Nucleus accumbens (tissue), 56 donors: ENCODE measurements around the gene TMOD1.
"Not testable (repeated sequence)": the region's sequence is repeated elsewhere in the genome, so short reads cannot be mapped to it uniquely, and the experiment has no call there.

ENCODE experiments used
- DNase-seq, 56 donors: peaks; one replicate each; lab custom pipeline; 2025; lab: John Stamatoyannopoulos, UW

TMOD1 gene

DNA sequence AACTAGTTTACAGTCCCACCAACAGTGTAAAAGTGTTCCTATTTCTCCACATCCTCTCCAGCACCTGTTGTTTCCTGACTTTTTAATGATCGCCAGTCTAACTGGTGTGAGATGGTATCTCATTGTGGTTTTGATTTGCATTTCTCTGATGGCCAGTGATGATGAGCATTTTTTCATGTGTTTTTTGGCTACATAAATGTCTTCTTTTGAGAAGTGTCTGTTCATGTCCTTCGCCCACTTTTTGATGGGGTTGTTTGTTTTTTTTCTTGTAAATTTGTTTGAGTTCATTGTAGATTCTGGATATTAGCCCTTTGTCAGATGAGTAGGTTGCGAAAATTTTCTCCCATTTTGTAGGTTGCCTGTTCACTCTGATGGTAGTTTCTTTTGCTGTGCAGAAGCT lies 80.1 kb downstream of the TMOD1 start:
- DNase-seq = not testable (repeated sequence)

DNA sequence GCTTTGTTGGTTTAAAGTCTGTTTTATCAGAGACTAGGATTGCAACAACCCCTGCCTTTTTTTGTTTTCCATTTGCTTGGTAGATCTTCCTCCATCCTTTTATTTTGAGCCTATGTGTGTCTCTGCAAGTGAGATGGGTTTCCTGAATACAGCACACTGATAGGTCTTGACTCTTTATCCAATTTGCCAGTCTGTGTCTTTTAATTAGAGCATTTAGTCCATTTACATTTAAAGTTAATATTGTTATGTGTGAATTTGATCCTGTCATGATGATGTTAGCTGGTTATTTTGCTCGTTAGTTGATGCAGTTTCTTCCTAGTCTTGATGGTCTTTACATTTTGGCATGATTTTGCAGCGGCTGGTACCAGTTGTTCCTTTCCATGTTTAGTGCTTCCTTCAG lies 83.3 kb downstream of the TMOD1 start:
- not testable (repeated sequence) for DNase-seq

GRCh38 chr9:97586909-97587308 lies 85.4 kb downstream of the TMOD1 start:
- DNase-seq = not testable (repeated sequence)

- DNase-seq = no peak
These were observed 90.1 kb downstream of the TMOD1 start for GRCh38 chr9:97591535-97591934.

DNA sequence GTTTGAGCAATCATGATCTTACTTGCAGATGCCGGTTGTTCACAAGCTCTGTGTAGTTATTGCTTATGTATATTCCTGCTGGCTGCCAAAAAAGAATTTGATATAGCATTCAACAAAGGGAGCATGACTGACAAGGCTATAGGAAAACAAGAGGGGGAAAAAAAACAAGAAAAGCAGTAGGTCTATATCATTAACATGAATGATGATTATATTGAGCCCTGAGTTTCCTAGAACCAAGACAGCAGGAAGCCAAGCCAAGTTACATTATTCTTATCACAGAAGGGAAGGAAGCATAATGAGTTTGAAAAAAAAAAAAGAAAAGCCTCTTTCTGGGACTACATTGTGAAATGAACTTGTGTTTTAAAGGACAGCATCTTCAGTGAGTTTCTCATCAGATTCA lies 90.7 kb downstream of the TMOD1 start:
- DNase-seq = no peak

GRCh38 chr9:97593960-97594359 lies 92.5 kb downstream of the TMOD1 start:
- no peak for DNase-seq

GRCh38 chr9:97594381-97594921 lies 93.0 kb downstream of the TMOD1 start:
- DNase-seq = peak in 3 of 56 donors; percentile 4 to 40 (median 8)

DNA sequence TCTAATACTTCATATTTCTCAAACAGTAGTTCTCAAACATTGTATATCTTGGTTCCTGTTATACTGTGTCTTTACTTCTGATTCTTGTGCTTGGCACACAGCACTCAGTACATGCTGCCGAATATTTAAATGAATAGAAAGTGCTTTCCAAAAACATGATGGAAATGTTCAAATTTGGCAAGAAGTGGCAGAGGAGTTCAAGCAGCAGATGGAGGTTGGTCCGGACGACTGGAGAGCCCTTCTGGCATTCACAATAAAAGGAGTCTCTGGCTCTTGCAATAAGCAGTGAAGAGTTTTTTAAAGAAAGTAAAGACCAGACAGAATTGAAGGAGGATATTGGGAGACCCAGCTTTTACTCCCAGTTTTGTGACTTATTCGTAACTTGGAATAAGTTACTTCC lies 95.4 kb downstream of the TMOD1 start:
- no peak for DNase-seq

DNA sequence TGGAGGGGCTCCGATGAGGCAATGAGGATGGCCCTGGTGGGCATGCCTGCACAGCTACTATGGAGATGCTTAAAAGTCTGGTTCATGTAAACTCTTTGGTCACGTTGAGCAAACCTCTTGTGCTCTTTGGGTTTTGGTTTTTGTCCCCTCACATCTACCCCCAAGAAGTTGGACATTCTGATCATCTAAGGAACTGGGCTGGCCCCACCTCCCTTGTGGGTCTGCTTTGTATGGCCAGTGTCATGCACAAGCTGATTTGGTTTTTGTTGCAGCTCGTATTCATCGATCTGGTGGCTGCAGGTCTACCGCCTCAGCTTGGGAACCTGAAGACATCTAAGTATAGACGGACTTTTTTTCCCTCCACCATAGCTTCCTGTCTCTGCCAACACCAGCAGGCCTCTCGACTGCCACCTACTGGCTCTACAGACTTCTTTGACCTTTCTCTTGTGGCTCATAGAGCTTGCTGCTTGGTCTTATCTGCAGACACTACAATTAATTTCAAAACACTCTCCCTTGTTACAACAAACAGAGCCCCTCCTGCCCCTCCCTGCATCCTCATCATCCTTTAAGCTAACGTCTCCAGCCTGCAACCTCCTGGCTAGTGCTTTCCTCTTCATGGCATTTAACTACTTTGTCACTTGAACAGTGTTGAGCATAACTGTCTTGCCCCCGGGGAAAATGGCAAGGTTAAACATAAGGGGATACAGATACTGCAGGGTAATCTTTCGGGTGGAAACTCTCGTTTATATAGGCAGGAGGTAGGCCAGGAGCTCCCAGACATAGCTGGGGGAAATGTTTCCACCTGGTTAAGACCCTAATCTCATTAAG lies 97.2 kb downstream of the TMOD1 start:
- DNase-seq = peak in 49 of 56 donors; percentile 14 to 88 (median 55)

GRCh38 chr9:97599314-97599846 lies 97.9 kb downstream of the TMOD1 start:
- no peak for DNase-seq

- DNase-seq = no peak
These were observed 99.2 kb downstream of the TMOD1 start for GRCh38 chr9:97600531-97601227.

GRCh38 chr9:97601228-97601898 lies 99.9 kb downstream of the TMOD1 start:
- no peak for DNase-seq

DNA sequence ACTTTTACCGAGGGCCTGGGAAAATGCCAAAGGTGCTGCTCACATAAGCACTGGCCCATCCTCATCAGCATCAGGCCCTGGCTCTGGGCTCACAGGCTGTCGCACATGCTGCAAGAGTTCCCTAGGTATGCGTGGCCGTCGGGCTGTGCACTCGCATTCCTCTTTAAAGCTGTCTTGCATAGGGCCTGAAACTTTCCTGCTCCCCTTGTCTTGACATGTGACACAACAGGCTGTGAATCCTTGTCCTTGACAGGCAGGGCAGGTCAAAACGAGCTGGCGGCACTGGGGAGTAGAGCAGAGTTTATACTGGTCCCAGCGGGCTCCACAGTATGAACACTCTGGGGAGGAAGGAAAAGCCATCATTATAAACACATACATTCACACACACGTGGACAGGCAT lies 101.0 kb downstream of the TMOD1 start:
- peak in 1 of 56 donors; percentile 8 for DNase-seq

DNA sequence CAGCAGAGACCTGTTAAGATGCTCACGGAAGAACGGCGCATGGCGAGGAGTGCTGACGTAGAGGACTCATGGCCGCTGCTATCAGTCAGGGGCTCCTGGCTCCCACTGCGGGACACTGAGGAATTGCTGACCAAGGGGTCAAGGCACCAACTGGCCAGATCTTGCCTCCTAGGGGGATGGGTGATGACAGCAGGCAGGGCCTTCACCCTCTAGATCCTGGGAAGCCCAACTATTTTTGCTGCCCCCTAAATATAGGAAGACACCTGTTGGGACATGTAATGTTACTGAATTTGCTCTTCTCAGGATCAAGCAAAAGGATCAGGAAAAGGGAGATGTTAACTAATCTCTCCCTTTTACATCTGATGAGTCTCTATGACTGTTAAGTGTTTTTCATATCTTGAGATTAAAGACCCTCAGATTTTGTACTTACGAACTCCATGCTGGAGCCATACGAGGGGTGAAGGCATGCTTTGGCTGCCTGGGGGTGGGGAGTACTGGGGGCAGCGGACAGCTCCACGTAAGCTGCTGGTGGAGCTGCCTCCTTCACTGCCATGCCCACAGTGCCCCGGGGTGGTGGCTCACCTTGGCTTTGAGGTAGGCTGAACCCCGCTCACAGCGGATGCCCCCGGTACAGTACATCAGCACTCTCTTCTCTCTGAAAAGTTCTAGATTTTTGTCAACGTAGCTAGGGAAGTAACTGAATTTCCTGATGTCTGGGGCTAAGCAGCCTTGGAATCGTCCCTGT lies 103.6 kb downstream of the TMOD1 start:
- DNase-seq = no peak

GRCh38 chr9:97615439-97616072 lies 114.1 kb downstream of the TMOD1 start:
- peak in 35 of 56 donors; percentile 0 to 83 (median 36) for DNase-seq

DNA sequence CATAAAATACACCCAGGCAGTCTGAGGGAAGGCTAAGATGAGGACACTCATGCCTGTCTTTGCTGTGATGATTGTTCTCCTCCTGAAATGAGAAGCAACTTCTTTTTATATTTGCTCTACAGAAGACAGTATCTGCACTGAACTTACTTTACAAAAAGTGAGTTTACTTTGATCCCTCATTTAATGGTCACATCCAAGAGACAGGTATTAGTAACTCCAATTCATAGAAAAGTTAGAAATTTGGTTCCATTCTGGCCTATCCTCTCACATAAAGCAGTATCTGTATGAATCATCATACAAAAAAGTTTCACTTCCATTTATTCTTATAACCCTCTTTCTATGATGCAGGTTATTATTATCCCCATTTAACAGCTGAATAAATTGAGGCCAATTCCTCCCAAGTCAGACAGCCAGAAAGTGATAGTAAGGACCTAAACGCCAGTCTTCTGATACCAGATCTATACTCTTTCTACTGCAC lies 116.5 kb downstream of the TMOD1 start:
- no peak for DNase-seq

- DNase-seq = not testable (repeated sequence)
These were observed 118.6 kb downstream of the TMOD1 start for GRCh38 chr9:97620063-97620462.

DNA sequence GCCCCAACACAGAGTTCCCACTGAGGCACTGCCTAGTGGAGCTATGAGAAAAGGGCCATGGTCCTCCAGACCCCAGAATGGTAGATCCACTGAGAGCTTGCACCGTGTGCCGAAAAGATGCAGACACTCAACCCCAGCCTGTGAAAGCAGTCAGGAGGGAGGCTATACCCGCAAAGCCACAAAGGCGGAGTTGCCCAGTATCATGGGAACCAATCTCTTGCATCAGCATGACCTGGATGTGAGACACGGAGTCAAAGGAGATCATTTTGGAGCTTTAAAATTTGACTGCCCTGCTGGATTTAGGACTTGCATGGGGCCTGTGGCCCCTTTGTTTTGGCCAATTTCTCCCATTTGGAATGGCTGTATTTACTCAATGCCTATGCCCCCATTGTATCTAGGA lies 121.0 kb downstream of the TMOD1 start:
- not testable (repeated sequence) for DNase-seq

DNA sequence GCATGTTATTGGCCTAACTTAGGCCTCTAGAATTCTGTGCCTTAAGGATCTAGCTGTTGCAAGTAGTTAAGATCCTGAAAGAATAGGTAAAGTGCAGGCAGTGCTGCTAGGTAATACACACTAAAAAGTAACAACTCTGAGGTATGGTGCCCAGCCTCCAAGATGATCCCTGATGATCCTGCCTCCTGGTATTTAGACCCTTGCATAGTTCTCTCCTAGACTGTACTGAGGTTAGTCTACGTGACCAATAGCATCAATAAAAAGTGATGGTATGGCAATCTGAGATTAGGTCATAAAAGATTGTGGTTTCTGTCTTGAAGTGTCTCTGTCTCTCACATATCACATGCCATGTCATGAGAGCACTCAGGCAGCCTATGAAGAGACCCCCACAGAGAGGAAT lies 122.5 kb downstream of the TMOD1 start:
- DNase-seq = no peak
